PC-3 (cell line): ENCODE results near the gene PCDH15. TPM values are rescaled to one million over a fixed set of nuclear protein-coding genes. Genes with fewer than 3 reads are reported as not detected.

Experiments
- ATAC-seq: fragments of 200-7000 bp; cut with Tn5 transposase; 2 replicates; pipeline ENCODE4 v1.9.1; 2020; ENCODE audit warnings: mild to moderate bottlenecking, moderate library complexity
- BruUV-seq: library from RNA; stranded (reverse); fragments of 400-500 nt; replicated peaks from 2 replicates; lab custom pipeline; 2021; lab: Mats Ljungman, UMichigan
- CTCF ChIA-PET: fragments of 300-600 bp; sonication (Branson Sonifier 250); formaldehyde crosslinking; loops from one replicate; lab custom pipeline; 2022; ENCODE audit warnings: antibody characterized with exemption; lab: Charles Lee
- POLR2A ChIA-PET: fragments of 300-600 bp; sonication (Branson Sonifier 250); formaldehyde crosslinking; loops from one replicate; lab custom pipeline; 2022; ENCODE audit warnings: antibody characterized with exemption; ENCODE audit not compliant: unreplicated experiment; lab: Charles Lee
- DNase-seq: peaks from one replicate; pipeline ENCODE4 v3.0.0-alpha.2; 2015
- H2AFZ ChIP-seq: fragments of 300-600 bp; sonication (generic); 2 replicates; pipeline ENCODE4 v1.6.0; 2016; ENCODE audit warnings: antibody characterized with exemption, low read length
- H3F3A ChIP-seq: fragments of 300-600 bp; sonication (generic); one replicate; pipeline ENCODE4 v1.6.0; 2017; ENCODE audit warnings: antibody characterized with exemption, low read length, control low read depth, mild to moderate bottlenecking; ENCODE audit not compliant: unreplicated experiment
- H3K27ac ChIP-seq: fragments of 300-600 bp; sonication (generic); 2 replicates; pipeline ENCODE4 v1.5.1; 2016; ENCODE audit warnings: mild to moderate bottlenecking, low read length
- H3K27me3 ChIP-seq: fragments of 300-600 bp; sonication (generic); 2 replicates; pipeline ENCODE4 v1.6.1; 2016; ENCODE audit warnings: low read length, mixed read lengths
- H3K36me3 ChIP-seq: fragments of 300-600 bp; sonication (generic); 2 replicates; pipeline ENCODE4 v1.6.1; 2016; ENCODE audit warnings: low read depth, mixed run types, low read length, mixed read lengths
- H3K4me1 ChIP-seq: fragments of 300-600 bp; sonication (generic); 2 replicates; pipeline ENCODE4 v1.5.1; 2016; ENCODE audit warnings: low read length; ENCODE audit not compliant: insufficient read depth
- H3K4me2 ChIP-seq: fragments of 300-600 bp; sonication (generic); 2 replicates; pipeline ENCODE4 v1.6.0; 2016; ENCODE audit warnings: low read length
- H3K4me3 ChIP-seq: fragments of 300-600 bp; sonication (generic); 2 replicates; pipeline ENCODE4 v1.5.1; 2016; ENCODE audit warnings: mild to moderate bottlenecking, low read length, mixed read lengths
- H3K79me2 ChIP-seq: fragments of 300-600 bp; sonication (generic); 2 replicates; pipeline ENCODE4 v1.6.1; 2017; ENCODE audit warnings: low read length, mixed read lengths
- H3K9ac ChIP-seq: fragments of 300-600 bp; sonication (generic); 2 replicates; pipeline ENCODE4 v1.6.0; 2016; ENCODE audit warnings: mild to moderate bottlenecking, low read length
- H3K9me2 ChIP-seq: fragments of 300-600 bp; sonication (generic); replicated peaks from 2 replicates; pipeline ENCODE4 v1.6.1; 2016; ENCODE audit warnings: mixed run types, low read length, mixed read lengths
- H3K9me3 ChIP-seq: fragments of 300-600 bp; sonication (generic); 2 replicates; pipeline ENCODE4 v1.6.1; 2016; ENCODE audit warnings: low read length, mixed read lengths
- H4K20me1 ChIP-seq: fragments of 300-600 bp; sonication (generic); 2 replicates; pipeline ENCODE4 v1.6.1; 2016; ENCODE audit warnings: low read length, mixed read lengths
- EZH2 ChIP-seq: fragments of 300-600 bp; sonication (generic); IDR thresholded peaks from one replicate; pipeline ENCODE4 v1.6.1; 2017; ENCODE audit warnings: antibody characterized with exemption, mild to moderate bottlenecking, low read length; ENCODE audit not compliant: unreplicated experiment
- EZH2phosphoT487 ChIP-seq: fragments of 300-600 bp; sonication (generic); IDR thresholded peaks from 2 replicates; pipeline ENCODE4 v1.6.1; 2018; ENCODE audit warnings: mild to moderate bottlenecking, antibody characterized with exemption, low read length, borderline replicate concordance
- intact Hi-C: fragments of 100-400 bp; cut with micrococcal nuclease; formaldehyde crosslinking; loops from 2 replicates; pipeline ENCODE4 v1.9.0; 2023
- total RNA-seq: library from RNA; depleted of rRNA; stranded (reverse); fragments of >200 nt; gene quantifications from 2 replicates; pipeline ENCODE4 v1.2.3, GENCODE V29; 2014
- TF ChIP-seq, protein P1 (sequence below): fragments of 300-600 bp; sonication (generic); conservative IDR thresholded peaks from 2 replicates; pipeline ENCODE4 v1.5.1; 2017; ENCODE audit warnings: antibody characterized with exemption, low read depth, mild to moderate bottlenecking, low read length

Gene PCDH15
- total RNA-seq, 1 experiment from 2014 or later, result not detected

DNA sequence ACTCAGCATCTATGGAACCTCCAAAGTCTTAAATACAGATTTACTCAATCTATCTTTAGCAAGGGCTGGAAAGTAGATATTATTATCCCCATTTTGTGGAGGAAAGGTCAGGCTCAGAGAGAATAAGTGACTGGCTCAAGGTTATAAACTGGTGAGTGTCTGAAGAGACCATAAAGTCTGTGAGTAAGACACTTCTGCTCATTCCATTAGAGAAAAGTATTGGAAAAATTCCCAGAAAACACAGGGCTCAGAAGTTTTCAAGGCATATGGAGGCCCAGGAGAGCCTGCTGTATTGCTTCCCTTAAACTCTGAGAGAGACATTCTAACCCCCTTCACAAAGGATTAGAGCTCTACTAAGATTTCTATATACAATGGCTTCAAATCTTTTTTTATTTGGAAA is 134.8 kb downstream of the PCDH15 start:
- Histone ChIP-seq H2AFZ (no peak overlapping the region), H4K20me1 (no peaks in the 10 kb centered on the region), H3F3A (no peaks in the 10 kb centered on the region), H3K9me2 (no peaks in the 10 kb centered on the region), H3K27me3 (no peaks in the 10 kb centered on the region), H3K36me3 (no peaks in the 10 kb centered on the region), H3K4me1 (0 out of 2 replicates have a peak, but pooled peaks cover 5% of the 10 kb centered on the region), H3K27ac (no peak overlapping the region), H3K4me3 (no peak overlapping the region), H3K4me2 (no peak overlapping the region), H3K9ac (no peak overlapping the region), H3K9me3 (no peaks in the 10 kb centered on the region), H3K79me2 (no peaks in the 10 kb centered on the region)
- intact Hi-C loops, result no loop called here
- peak; percentile 86 for ATAC-seq
- peak; percentile 24 for DNase-seq
- CTCF ChIA-PET, result no interaction called here
- TF ChIP-seq, protein P1, sequence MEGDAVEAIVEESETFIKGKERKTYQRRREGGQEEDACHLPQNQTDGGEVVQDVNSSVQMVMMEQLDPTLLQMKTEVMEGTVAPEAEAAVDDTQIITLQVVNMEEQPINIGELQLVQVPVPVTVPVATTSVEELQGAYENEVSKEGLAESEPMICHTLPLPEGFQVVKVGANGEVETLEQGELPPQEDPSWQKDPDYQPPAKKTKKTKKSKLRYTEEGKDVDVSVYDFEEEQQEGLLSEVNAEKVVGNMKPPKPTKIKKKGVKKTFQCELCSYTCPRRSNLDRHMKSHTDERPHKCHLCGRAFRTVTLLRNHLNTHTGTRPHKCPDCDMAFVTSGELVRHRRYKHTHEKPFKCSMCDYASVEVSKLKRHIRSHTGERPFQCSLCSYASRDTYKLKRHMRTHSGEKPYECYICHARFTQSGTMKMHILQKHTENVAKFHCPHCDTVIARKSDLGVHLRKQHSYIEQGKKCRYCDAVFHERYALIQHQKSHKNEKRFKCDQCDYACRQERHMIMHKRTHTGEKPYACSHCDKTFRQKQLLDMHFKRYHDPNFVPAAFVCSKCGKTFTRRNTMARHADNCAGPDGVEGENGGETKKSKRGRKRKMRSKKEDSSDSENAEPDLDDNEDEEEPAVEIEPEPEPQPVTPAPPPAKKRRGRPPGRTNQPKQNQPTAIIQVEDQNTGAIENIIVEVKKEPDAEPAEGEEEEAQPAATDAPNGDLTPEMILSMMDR, result no peak
- TF ChIP-seq EZH2phosphoT487, result no peak
- POLR2A ChIA-PET, result no interaction called here
- no TSS peak for BruUV-seq

DNA sequence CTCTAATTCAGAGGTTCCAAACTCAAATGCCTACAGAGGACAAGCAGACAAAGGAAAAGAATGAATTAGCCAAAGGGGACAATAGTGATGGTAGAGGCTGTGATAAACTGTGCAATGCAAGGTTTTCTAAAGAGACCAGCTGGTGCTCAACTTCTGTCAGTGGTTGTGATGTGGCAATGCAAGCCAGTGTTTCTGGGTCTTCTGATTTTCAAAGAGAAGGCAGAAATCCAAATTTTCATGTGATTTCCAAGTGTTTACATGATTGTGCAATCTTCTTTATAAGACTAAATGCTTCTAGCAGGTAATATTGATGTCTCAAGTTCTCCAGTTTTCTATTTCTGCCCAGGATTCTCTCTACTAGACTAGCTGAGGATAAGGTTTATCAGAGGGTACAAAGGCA is 135.9 kb downstream of the PCDH15 start:
- DNase-seq, result no peak
- no peak overlapping the region for H3K4me2 ChIP-seq

DNA sequence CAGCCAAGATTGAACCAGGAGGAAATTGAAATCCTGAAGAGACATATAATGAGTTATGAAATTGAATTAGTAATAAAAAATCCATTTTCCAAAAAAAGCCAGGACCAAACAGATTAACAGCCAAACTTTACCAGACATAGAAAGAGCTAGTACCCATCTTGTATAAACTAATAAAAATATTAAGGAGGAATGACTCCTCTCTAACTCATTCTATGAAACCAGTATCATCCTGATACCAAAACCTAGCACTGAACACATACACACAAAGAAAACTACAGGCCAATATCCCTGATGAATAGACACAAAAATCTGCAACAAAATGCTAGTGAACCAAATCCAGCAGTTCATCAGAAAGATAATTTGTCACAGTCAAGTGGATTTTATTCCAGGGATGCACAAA is 140.6 kb downstream of the PCDH15 start:
- CTCF ChIA-PET, result no interaction called here

More for the DNA sequence above, 135.9 kb downstream of the PCDH15 start:
- Histone ChIP-seq H3K4me1 (0 out of 2 replicates have a peak, but pooled peaks cover 5% of the 10 kb centered on the region), H3K36me3 (no peaks in the 10 kb centered on the region), H3K79me2 (no peaks in the 10 kb centered on the region), H3F3A (no peaks in the 10 kb centered on the region), H2AFZ (no peak overlapping the region), H3K27ac (no peak overlapping the region), H3K27me3 (no peaks in the 10 kb centered on the region), H3K4me3 (no peak overlapping the region), H3K9me3 (no peaks in the 10 kb centered on the region), H3K9me2 (no peaks in the 10 kb centered on the region), H3K9ac (no peak overlapping the region), H4K20me1 (no peaks in the 10 kb centered on the region)
- no peak for ATAC-seq
- POLR2A ChIA-PET, result no interaction called here
- CTCF ChIA-PET, result no interaction called here
- TF ChIP-seq EZH2phosphoT487 (no peak), EZH2 (no peak)
- TF ChIP-seq, protein P1, result no peak
- no TSS peak for BruUV-seq
- intact Hi-C loops, result no loop called here

More for the DNA sequence above, 140.6 kb downstream of the PCDH15 start:
- BruUV-seq, result no TSS peak
- Histone ChIP-seq H3K27ac (no peak overlapping the region), H3K4me3 (no peak overlapping the region), H3K79me2 (no peaks in the 10 kb centered on the region), H3K9ac (no peak overlapping the region), H3K9me3 (no peaks in the 10 kb centered on the region), H3K4me2 (no peak overlapping the region), H3F3A (no peaks in the 10 kb centered on the region), H3K27me3 (no peaks in the 10 kb centered on the region), H3K9me2 (no peaks in the 10 kb centered on the region), H2AFZ (no peak overlapping the region), H3K4me1 (no peaks in the 10 kb centered on the region), H4K20me1 (no peaks in the 10 kb centered on the region), H3K36me3 (no peaks in the 10 kb centered on the region)
- ATAC-seq (peak; percentile 96), DNase-seq (no peak)
- POLR2A ChIA-PET, result no interaction called here
- intact Hi-C loops, result no loop called here
- no peak for TF ChIP-seq EZH2phosphoT487
- no peak for TF ChIP-seq EZH2
